Gastroesophageal sphincter (tissue), 4 donors: ENCODE data around the gene MKLN1. TPM values are rescaled to one million over a fixed set of nuclear protein-coding genes. Genes with fewer than 3 reads are reported as not detected.
A peak's percentile ranks its signal among the peaks of the same experiment; 100 is the strongest.

Source experiments
- ATAC-seq: fragments of 150-250 bp; one replicate; pipeline ENCODE4 v1.9.1; 2016; ENCODE audit warnings: mild to moderate bottlenecking, moderate library complexity
- H3K27ac ChIP-seq, 4 donors: fragments of 200-600 bp; sonication (generic) in 3 of 4; 1 replicate in 3 of 4; 2 replicates in 1 of 4; pipeline ENCODE4 v1.5.1; 2016 to 2019
- H3K27me3 ChIP-seq: fragments of 200-600 bp; sonication (generic); one replicate; pipeline ENCODE4 v1.5.1; 2019
- H3K36me3 ChIP-seq, 2 donors: fragments of 200-600 bp; sonication (generic); one replicate each; pipeline ENCODE4 v1.5.1; 2019; ENCODE audit warnings: control low read depth in 1 of 2
- H3K4me1 ChIP-seq, 3 donors: fragments of 200-600 bp; sonication (generic); 1 replicate in 2 of 3; 2 replicates in 1 of 3; pipeline ENCODE4 v1.5.1; 2016 to 2019; ENCODE audit warnings: control low read depth in 2 of 3
- H3K4me3 ChIP-seq, 2 donors: fragments of 200-600 bp; sonication (generic); one replicate each; pipeline ENCODE4 v1.5.1; 2019; ENCODE audit warnings: mild to moderate bottlenecking in 1 of 2, moderate library complexity in 1 of 2
- H3K9me3 ChIP-seq, 3 donors: fragments of 200-600 bp; sonication (generic); one replicate each; pipeline ENCODE4 v1.5.1; 2017 to 2019; ENCODE audit warnings: control low read depth in 2 of 3
- EP300 ChIP-seq: sonication (generic); formaldehyde crosslinking; IDR thresholded peaks from one replicate; pipeline ENCODE4 v1.6.1; 2017; ENCODE audit warnings: antibody characterized with exemption, mild to moderate bottlenecking
- POLR2A ChIP-seq, 2 donors: fragments of 450-650 bp; IDR thresholded peaks; one replicate each; pipeline ENCODE4 v1.6.1; 2017; ENCODE audit warnings: antibody characterized with exemption in 2 of 2, mild to moderate bottlenecking in 2 of 2, moderate library complexity in 1 of 2
- POLR2AphosphoS5 ChIP-seq: sonication (generic); formaldehyde crosslinking; IDR thresholded peaks from one replicate; pipeline ENCODE4 v1.6.1; 2017; ENCODE audit warnings: antibody characterized with exemption
- WGBS, 2 donors: methylation state at CpG; one replicate each; pipeline ENCODE4 v1.1.5; 2018; ENCODE audit warnings: low coverage in 1 of 2; 5-methylcytosine and 5-hydroxymethylcytosine counted together
- total RNA-seq, 4 donors: library from RNA; depleted of rRNA; stranded (reverse); fragments of >200 nt; gene quantifications; one replicate each; pipeline ENCODE4 v1.1.0, GENCODE V29; 2016
- TF ChIP-seq, protein P1 (sequence below), 4 experiments: fragments of 200-600 bp in 2 of 4; fragments of 450-650 bp in 2 of 4; sonication (generic) in 1 of 4; IDR thresholded peaks; one replicate each; pipeline ENCODE4 v1.5.1; 2017 to 2019; ENCODE audit warnings: antibody characterized with exemption in 4 of 4, mild to moderate bottlenecking in 2 of 4, moderate library complexity in 2 of 4

MKLN1 gene
- total RNA-seq, 4 donors from 2014 or later, result 40.4 to 82.8 (median 58.6) TPM

DNA sequence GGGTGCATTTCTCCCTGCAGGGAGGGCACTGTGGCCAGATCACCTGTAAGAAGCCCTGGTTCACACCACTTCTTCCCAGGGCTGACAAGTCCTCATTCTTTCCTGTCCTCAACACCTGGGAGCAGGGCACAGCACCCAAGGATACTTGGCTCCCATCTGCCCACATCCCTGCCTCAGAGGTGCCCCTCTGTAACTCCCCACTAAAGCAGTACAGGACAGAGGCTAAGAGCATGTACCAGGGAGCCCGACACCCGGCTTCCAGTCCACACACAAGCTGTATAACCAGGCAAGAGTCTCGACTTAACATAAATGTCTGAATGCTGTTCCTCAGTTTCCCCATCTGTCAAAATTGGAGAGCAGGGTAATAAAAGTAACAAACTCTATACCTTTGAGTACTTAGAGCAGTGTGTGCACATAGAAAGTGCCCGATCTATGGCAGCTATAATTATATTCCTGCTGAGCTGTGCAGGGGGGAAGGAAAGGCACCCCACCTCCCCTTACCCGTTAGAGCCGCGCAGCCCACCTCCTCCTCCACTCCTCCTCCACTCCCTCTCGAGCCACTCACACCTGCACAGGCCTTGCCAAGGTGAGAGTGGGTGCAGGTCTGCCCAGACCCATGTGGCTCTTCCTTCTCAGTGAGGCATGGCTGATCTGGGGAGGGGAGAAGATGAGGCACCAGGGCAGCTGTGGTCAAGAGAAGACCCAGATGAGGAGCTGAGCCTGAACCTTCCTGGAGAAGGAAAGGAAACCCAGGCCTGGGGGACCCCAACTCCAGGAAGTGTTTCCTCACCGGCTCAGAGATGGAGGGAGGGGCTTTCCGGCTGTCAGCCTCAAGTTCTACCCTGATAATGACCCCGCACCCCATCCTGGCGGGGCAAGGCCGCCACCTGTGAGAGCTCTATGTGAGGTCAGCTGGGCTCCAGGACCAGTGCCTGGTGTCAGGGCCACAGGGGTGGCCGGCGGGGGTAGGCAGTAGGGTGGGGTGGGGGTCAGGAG is 206.2 kb downstream of the MKLN1 start:
- H3K4me1 ChIP-seq, result peaks cover 0 to 6% (median 0%) of the 10 kb centered on the region in 3 donors
- peak overlapping the region in 3 of 4 donors; percentile 54 to 65 (median 60) for H3K27ac ChIP-seq
- H3K9me3 ChIP-seq, result no peaks in the 10 kb centered on the region
- H3K27me3 ChIP-seq, result no peaks in the 10 kb centered on the region
- ATAC-seq, result no peak
- no peaks in the 10 kb centered on the region for H3K36me3 ChIP-seq
- no peak overlapping the region for H3K4me3 ChIP-seq
- no peak for TF ChIP-seq POLR2AphosphoS5
- TF ChIP-seq, protein P1, sequence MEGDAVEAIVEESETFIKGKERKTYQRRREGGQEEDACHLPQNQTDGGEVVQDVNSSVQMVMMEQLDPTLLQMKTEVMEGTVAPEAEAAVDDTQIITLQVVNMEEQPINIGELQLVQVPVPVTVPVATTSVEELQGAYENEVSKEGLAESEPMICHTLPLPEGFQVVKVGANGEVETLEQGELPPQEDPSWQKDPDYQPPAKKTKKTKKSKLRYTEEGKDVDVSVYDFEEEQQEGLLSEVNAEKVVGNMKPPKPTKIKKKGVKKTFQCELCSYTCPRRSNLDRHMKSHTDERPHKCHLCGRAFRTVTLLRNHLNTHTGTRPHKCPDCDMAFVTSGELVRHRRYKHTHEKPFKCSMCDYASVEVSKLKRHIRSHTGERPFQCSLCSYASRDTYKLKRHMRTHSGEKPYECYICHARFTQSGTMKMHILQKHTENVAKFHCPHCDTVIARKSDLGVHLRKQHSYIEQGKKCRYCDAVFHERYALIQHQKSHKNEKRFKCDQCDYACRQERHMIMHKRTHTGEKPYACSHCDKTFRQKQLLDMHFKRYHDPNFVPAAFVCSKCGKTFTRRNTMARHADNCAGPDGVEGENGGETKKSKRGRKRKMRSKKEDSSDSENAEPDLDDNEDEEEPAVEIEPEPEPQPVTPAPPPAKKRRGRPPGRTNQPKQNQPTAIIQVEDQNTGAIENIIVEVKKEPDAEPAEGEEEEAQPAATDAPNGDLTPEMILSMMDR (IDR thresholded peaks at IDR 0.05), result no peak
- TF ChIP-seq POLR2A (IDR thresholded peaks at IDR 0.05), result no peak
- no peak for TF ChIP-seq EP300
- WGBS, 2 donors, result 92 to 93% methylated on average over 2 to 3 of the region's 15 CpGs

DNA sequence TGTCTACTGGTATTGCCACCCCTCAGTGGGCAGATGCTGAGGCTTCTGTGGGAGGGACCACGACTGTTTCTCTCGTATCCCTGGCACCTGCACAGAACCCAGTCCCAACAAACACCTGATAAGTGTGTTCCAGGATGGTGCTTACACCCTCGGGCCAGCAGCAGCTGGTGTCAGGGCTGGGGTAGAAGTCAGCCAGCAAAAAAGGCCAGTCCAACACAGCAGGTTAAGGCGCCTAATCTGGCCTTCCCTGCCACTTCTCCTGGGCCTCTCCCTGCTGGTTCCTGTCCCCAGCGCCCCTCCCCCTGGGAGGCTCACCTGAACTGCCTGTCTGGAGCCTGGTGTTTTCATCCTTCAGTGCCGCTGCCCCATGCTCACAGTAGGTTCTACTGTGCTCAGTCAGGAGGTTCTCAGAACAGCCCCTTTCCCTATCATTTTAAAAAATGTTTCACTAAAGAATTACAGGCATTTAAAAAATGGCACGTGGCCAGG is 208.7 kb downstream of the MKLN1 start:
- no peak overlapping the region for H3K4me3 ChIP-seq
- no peak for ATAC-seq
- no peaks in the 10 kb centered on the region for H3K36me3 ChIP-seq
- peak overlapping the region in 1 of 4 donors; percentile 17 for H3K27ac ChIP-seq
- no peaks in the 10 kb centered on the region for H3K27me3 ChIP-seq
- TF ChIP-seq EP300 (no peak), POLR2AphosphoS5 (no peak), POLR2A (IDR thresholded peaks at IDR 0.05) (no peak)
- TF ChIP-seq, protein P1 (IDR thresholded peaks at IDR 0.05), result no peak
- no peaks in the 10 kb centered on the region for H3K9me3 ChIP-seq
- 69% methylated on average over 3 of the region's 7 CpGs; no CpG with 5 or more reads in 1 of the 2 donors for WGBS, 2 donors
- peaks cover 0 to 28% (median 0%) of the 10 kb centered on the region in 3 donors for H3K4me1 ChIP-seq

DNA sequence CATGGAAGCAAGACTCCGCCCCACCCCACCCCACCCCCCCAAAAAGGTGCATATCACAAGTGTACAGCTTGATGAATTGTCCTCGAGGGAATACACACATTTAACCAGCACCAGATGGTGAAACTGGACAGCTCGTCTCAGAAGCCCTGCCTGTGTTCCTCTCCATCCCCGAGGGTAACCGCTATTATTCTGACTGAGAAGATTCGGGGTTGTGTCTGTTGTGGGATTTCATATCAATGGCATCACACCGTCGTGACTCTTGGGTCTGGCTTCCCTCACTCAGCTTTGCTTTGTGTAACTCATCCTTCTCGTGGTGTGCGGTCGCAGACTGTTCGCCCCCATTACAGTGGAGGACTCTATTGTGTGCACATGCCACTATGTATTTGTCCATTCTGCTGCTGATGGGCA is 209.9 kb downstream of the MKLN1 start:
- no peak for ATAC-seq
- peaks cover 0 to 28% (median 0%) of the 10 kb centered on the region in 3 donors for H3K4me1 ChIP-seq
- H3K9me3 ChIP-seq, result no peaks in the 10 kb centered on the region
- H3K27ac ChIP-seq, result peak overlapping the region in 1 of 4 donors; percentile 60
- TF ChIP-seq EP300 (no peak), POLR2A (IDR thresholded peaks at IDR 0.05) (no peak), POLR2AphosphoS5 (no peak)
- TF ChIP-seq, protein P1 (IDR thresholded peaks at IDR 0.05), result no peak
- WGBS, 2 donors, result 80% methylated on average over 11 of the region's 12 CpGs; no CpG with 5 or more reads in 1 of the 2 donors
- no peaks in the 10 kb centered on the region for H3K27me3 ChIP-seq
- H3K4me3 ChIP-seq, result no peak overlapping the region
- no peaks in the 10 kb centered on the region for H3K36me3 ChIP-seq

DNA sequence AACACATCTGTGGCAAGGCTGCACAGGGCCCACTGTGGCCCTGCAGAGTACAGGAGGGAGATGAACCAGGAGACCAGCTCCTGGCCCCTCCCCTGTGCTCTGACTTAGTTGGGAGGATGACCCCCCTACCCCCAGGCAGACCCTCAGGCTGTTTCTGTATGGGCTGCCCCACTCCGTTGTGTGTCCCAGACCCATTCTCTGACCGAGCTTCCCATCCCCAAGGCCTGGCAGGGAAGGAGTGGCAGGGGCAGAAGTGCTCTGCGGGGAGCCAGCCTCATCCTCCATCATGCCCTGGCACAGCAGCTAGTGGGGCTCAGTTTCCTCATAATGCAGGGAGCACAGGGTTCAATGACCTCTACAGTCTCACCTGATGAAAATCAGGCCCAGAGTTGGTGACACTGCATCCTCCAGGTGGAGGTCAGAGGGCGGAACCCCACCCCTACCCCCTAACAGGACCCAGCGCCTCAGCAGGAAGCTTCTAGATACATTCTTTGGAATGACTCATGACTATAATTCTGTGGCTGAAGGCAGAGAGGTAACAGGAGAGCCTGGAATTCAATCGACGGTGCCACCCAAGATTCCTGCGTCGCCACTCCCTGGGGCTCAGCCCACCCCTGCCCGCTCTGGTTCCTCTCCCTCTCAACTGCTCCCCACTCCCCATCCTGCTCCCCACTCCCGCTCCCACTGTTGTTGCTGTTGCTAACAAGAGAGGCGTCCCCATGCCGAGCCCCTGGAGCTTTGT is 210.6 kb downstream of the MKLN1 start:
- no peak overlapping the region for H3K4me3 ChIP-seq
- H3K36me3 ChIP-seq, result no peaks in the 10 kb centered on the region
- no peaks in the 10 kb centered on the region for H3K27me3 ChIP-seq
- peaks cover 0 to 28% (median 0%) of the 10 kb centered on the region in 3 donors for H3K4me1 ChIP-seq
- no peak for ATAC-seq
- 72 to 89% methylated on average over 6 to 10 of the region's 13 CpGs for WGBS, 2 donors
- H3K9me3 ChIP-seq, result no peaks in the 10 kb centered on the region
- peak overlapping the region in 3 of 4 donors; percentile 24 to 60 (median 27) for H3K27ac ChIP-seq
- TF ChIP-seq, protein P1 (IDR thresholded peaks at IDR 0.05), result no peak
- TF ChIP-seq POLR2A (IDR thresholded peaks at IDR 0.05), result no peak
- no peak for TF ChIP-seq POLR2AphosphoS5
- no peak for TF ChIP-seq EP300
